OCI-LY3 (cell line): Measurements from ENCODE around the gene NTN4.

ENCODE experiments used
- EZH2phosphoT487 ChIP-seq: fragments of 200-600 bp; shearing (Covaris generic); IDR thresholded peaks from 2 replicates; pipeline ENCODE4 v1.6.1; 2018; ENCODE audit warnings: antibody characterized with exemption, mixed run types, low read depth
- TF ChIP-seq, protein P1 (sequence below): fragments of 200-600, 300-600 bp; sonication (generic); IDR thresholded peaks from 2 replicates; pipeline ENCODE4 v1.5.1; 2014; ENCODE audit warnings: antibody characterized with exemption, low read length, low read depth

DNA sequence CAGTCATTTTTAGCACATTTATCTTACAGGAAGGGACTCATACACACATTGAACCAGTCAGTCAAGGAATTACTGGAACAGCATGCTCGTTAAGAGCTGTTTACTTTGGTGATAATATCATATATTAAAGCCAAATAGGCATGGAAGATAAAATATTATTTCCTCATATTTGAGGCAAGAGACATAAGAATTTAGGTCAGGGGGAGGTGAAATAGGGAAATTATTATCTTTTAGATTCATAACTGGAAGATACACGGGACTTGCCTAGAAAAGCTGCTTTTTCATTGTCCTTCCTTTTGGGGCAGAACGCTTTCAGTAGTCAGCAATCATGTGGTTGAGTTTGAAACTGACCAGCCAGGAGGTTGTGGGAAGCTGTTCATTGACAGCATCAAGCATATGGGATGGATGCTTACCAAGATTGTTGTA, 72.5 kb downstream of the NTN4 start:
- TF ChIP-seq, protein P1, sequence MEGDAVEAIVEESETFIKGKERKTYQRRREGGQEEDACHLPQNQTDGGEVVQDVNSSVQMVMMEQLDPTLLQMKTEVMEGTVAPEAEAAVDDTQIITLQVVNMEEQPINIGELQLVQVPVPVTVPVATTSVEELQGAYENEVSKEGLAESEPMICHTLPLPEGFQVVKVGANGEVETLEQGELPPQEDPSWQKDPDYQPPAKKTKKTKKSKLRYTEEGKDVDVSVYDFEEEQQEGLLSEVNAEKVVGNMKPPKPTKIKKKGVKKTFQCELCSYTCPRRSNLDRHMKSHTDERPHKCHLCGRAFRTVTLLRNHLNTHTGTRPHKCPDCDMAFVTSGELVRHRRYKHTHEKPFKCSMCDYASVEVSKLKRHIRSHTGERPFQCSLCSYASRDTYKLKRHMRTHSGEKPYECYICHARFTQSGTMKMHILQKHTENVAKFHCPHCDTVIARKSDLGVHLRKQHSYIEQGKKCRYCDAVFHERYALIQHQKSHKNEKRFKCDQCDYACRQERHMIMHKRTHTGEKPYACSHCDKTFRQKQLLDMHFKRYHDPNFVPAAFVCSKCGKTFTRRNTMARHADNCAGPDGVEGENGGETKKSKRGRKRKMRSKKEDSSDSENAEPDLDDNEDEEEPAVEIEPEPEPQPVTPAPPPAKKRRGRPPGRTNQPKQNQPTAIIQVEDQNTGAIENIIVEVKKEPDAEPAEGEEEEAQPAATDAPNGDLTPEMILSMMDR, result no peak
- TF ChIP-seq EZH2phosphoT487, result no peak
